Measurements from ENCODE around the gene UQCRHL. TPM values are rescaled to one million over a fixed set of nuclear protein-coding genes. Genes with fewer than 3 reads are reported as not detected.

Gene UQCRHL
- polyA plus RNA-seq, 2 of the 4 experiments (the other 2 are of a cell fraction) = 0.68 to 4.1 TPM

- ATAC-seq (no peak), FAIRE-seq (no peak), DNase-seq (ENCODE audit: low read depth in 1 of 2, low spot score in 1 of 2) (no peak)
- 95% methylated on average over 7 of the region's 7 CpGs for WGBS (ENCODE audit: missing lambda C conversion rate)
- no peak overlapping the region for H3K4me2 ChIP-seq
- H3K27ac ChIP-seq = peak overlapping the region; percentile 32 to 90; a peak in 4 of 6 replicates
- ChIA-PET POLR2A (interaction anchor here (1.1 kb wide), 1 partner anchor 69 kb away, joined by 4 read pairs; the partner anchor contains the start of gene SPEN), CTCF (interaction anchor here (0.6 to 3.1 kb wide), 3 partner anchors 14 to 446 kb away, joined by 3 to 12 read pairs (median 3); no protein-coding TSS in a partner anchor)
- no peak overlapping the region for H3K4me3 ChIP-seq
- TF ChIP-seq ZSCAN20 (CRISPR knock-in tag; IDR thresholded peaks at IDR 0.05) (no peak), FOSL2 (IDR thresholded peaks at IDR 0.05) (no peak), FOSL2 (CRISPR knock-in tag; IDR thresholded peaks at IDR 0.05) (no peak), CBX2 (IDR thresholded peaks at IDR 0.05; ENCODE audit: borderline replicate concordance, low read depth) (no peak), PBX3 (IDR thresholded peaks at IDR 0.05) (no peak), POLR2A (IDR thresholded peaks at IDR 0.05; ENCODE audit: low read length) (no peak), HES2 (IDR thresholded peaks at IDR 0.05) (no peak), MYC (IDR thresholded peaks at IDR 0.05; ENCODE audit: borderline replicate concordance, low read length) (no peak), CBX8 (IDR thresholded peaks at IDR 0.05) (no peak), MAZ (IDR thresholded peaks at IDR 0.05; ENCODE audit: borderline replicate concordance, low read depth, low read length) (no peak), HOXA7 (CRISPR knock-in tag; IDR thresholded peaks at IDR 0.05) (no peak), JUNB (IDR thresholded peaks at IDR 0.05) (no peak), SREBF2 (IDR thresholded peaks at IDR 0.05) (no peak), PHF8 (IDR thresholded peaks at IDR 0.05; ENCODE audit: borderline replicate concordance, low read depth) (no peak), FOSB (CRISPR knock-in tag; IDR thresholded peaks at IDR 0.05) (no peak), RARB (CRISPR knock-in tag; IDR thresholded peaks at IDR 0.05) (no peak), CHD2 (IDR thresholded peaks at IDR 0.05; ENCODE audit: low read length, partially characterized antibody) (no peak)
- no peaks in the 10 kb centered on the region for H3K9me3 ChIP-seq
- peaks cover 35% of the 10 kb centered on the region for H3K4me1 ChIP-seq
These were observed 29.3 kb downstream of the UQCRHL start for GRCh38 chr1:15777909-15778707.

GRCh38 chr1:15775706-15776105, 31.7 kb downstream of the UQCRHL start:
- ChIA-PET POLR2A (interaction anchor here (0.6 to 0.9 kb wide), 2 partner anchors 19 to 23 kb away, joined by 3 read pairs; no protein-coding TSS in a partner anchor), CTCF (interaction anchor here (0.6 to 1.9 kb wide), 3 partner anchors 24 to 130 kb away, joined by 3 to 7 read pairs (median 3); no protein-coding TSS in a partner anchor)
- 89% methylated on average over 2 of the region's 2 CpGs for WGBS (ENCODE audit: missing lambda C conversion rate)
- DNase-seq (ENCODE audit: low read depth in 1 of 2, low spot score in 1 of 2) (no peak), FAIRE-seq (no peak), ATAC-seq (no peak)
- TF ChIP-seq BHLHE40 (IDR thresholded peaks at IDR 0.05; ENCODE audit: low read depth, low read length) = no peak
- no peak for TF ChIP-seq PHF8 (IDR thresholded peaks at IDR 0.05; ENCODE audit: borderline replicate concordance, low read depth)
- no peak for TF ChIP-seq ATOH8 (CRISPR knock-in tag; IDR thresholded peaks at IDR 0.05; ENCODE audit: low read depth)
- TF ChIP-seq RARB (CRISPR knock-in tag; IDR thresholded peaks at IDR 0.05) = no peak
- no peak for TF ChIP-seq CHD4 (IDR thresholded peaks at IDR 0.05; ENCODE audit: borderline replicate concordance)
- TF ChIP-seq JUN (IDR thresholded peaks at IDR 0.05) = no peak
- no peak for TF ChIP-seq KDM5A (IDR thresholded peaks at IDR 0.05)
- TF ChIP-seq HOXB13 (CRISPR knock-in tag; IDR thresholded peaks at IDR 0.05; ENCODE audit: low read depth) = no peak
- no peak for TF ChIP-seq MAX (IDR thresholded peaks at IDR 0.05)
- no peak for TF ChIP-seq POLR2A (IDR thresholded peaks at IDR 0.05; ENCODE audit: low read length)
- no peak for TF ChIP-seq ZFP36 (IDR thresholded peaks at IDR 0.05; ENCODE audit: borderline replicate concordance, partially characterized antibody)
- no peak for TF ChIP-seq RFX5 (IDR thresholded peaks at IDR 0.05)
- TF ChIP-seq NPAS2 (CRISPR knock-in tag; IDR thresholded peaks at IDR 0.05; ENCODE audit: borderline replicate concordance) = no peak
- no peak for TF ChIP-seq REST (IDR thresholded peaks at IDR 0.05)
- Histone ChIP-seq H3K4me2 (no peak overlapping the region), H3K9me3 (no peaks in the 10 kb centered on the region), H3K4me3 (no peak overlapping the region), H3K4me1 (peaks cover 27% of the 10 kb centered on the region), H3K27ac (peak overlapping the region in 1 of 2 experiments; percentile 52; a peak in 3 of 6 replicates)

Data from A549 (cell line).